ENCODE measurements around the gene PTPN9. TPM values are rescaled to one million over a fixed set of nuclear protein-coding genes. Genes with fewer than 3 reads are reported as not detected.
"Not testable (repeated sequence)": the region's sequence is repeated elsewhere in the genome, so short reads cannot be mapped to it uniquely, and the experiment has no call there.

PTPN9 gene
- total and polyA plus RNA-seq, 4 experiments from 2014 or later = 15.9 to 31.7 (median 21.5) TPM

DNA sequence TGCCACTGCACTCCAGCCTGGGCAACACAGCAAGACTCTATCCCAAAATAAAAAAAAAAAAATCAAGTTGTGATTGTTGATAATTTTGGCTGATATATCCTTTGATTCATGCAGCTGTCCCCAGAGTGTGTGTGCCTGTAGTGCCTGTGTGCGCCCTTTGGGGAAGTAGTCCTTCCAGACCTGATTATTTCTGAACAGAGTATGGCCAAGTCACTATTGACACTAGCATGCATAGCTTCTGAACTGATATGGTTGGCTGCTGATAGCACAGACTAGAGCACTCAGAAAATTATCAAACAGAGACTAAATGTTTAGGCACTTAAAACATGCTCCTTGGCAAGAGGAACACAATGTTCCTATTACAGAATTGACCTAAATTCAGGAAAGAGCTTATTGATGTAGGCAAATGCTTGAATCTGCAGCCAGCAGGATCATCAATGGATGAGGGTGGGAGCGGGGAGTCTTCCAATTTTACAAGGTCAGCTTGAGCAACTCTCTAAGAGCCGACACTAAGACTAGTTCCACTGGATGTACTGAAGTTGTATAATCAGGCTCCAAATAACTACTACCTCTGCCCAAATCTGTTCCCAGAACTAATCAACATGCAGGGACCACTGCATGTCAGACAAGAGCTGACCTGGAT is 17.7 kb upstream of the PTPN9 start:
- ChIA-PET CTCF (ENCODE audit: partially characterized antibody) (interaction anchor here (0.6 to 3.5 kb wide), 22 partner anchors 10 to 229 kb away, joined by 3 to 31 read pairs (median 4); partner anchors contain the start of genes IMP3, PTPN9 and SNUPN), POLR2A (ENCODE audit: partially characterized antibody) (interaction anchor here (1.0 to 2.8 kb wide), 5 partner anchors 10 to 43 kb away, joined by 3 to 28 read pairs (median 8); partner anchors contain the start of genes IMP3, PTPN9 and SNUPN)
- H3K4me1 ChIP-seq (ENCODE audit: insufficient read depth, low read length) = peaks cover 25% of the 10 kb centered on the region
- H3K4me3 Mint-ChIP-seq = no peak overlapping the region
- H3K27ac ChIP-seq (ENCODE audit: low read depth, low read length) = no peak overlapping the region
- H3K9me3 ChIP-seq (ENCODE audit: control insufficient read depth in 1 of 2, low read length in 2 of 2) = no peaks in the 10 kb centered on the region
- DNase-seq = no peak
- no peaks in the 10 kb centered on the region for H3K9me3 Mint-ChIP-seq
- peaks cover 50 to 52% of the 10 kb centered on the region in 2 donors for H3K36me3 Mint-ChIP-seq
- H3K36me3 ChIP-seq (ENCODE audit: insufficient read depth, low read length) = peaks cover 26% of the 10 kb centered on the region
- intact Hi-C loops (cut with micrococcal nuclease) = loop anchor here (2.0 to 5.0 kb wide), 2 partner anchors 44 to 85 kb away; partner anchors contain the start of gene IMP3
- peak overlapping the region in 2 of 7 donors; percentile 7 to 50 for H3K27ac Mint-ChIP-seq
- H3K4me1 Mint-ChIP-seq = peaks cover 18 to 26% (median 21%) of the 10 kb centered on the region in 4 donors
- H3K4me3 ChIP-seq (ENCODE audit: low read length in 2 of 2) = no peak overlapping the region
- no peaks in the 10 kb centered on the region for H3K27me3 Mint-ChIP-seq
- no peaks in the 10 kb centered on the region for H3K27me3 ChIP-seq (ENCODE audit: insufficient read depth, low read length)

DNA sequence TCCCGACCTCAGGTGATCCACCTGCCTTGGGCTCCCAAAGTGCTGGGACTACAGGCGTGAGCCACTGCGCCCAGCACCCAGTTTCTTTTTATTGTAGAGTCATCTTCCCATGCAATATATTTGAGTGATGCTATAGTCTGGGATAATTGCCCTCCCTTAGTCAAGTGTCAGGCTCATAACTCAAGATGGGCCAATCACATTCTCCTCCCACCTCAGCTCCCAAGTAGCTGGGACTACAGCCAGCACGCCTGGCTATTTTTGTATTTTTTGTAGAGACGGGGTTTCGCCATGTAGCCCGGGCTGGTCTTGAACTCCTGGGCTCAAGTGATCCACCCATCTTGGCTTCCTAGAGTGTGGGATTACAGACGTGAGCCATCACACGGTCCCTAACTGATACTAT is 15.2 kb upstream of the PTPN9 start:
- Histone ChIP-seq H3K4me3 (ENCODE audit: low read length in 2 of 2) (no peak overlapping the region), H3K27ac (ENCODE audit: low read depth, low read length) (no peak overlapping the region), H3K27me3 (ENCODE audit: insufficient read depth, low read length) (no peaks in the 10 kb centered on the region), H3K36me3 (ENCODE audit: insufficient read depth, low read length) (peaks cover 13% of the 10 kb centered on the region), H3K4me1 (ENCODE audit: insufficient read depth, low read length) (peaks cover 25% of the 10 kb centered on the region), H3K9me3 (ENCODE audit: control insufficient read depth in 1 of 2, low read length in 2 of 2) (no peaks in the 10 kb centered on the region)
- Mint-ChIP-seq H3K4me1 (peaks cover 19 to 26% (median 24%) of the 10 kb centered on the region in 4 donors), H3K4me3 (no peak overlapping the region), H3K27me3 (no peaks in the 10 kb centered on the region), H3K27ac (peak overlapping the region in 3 of 7 donors; percentile 24 to 35 (median 27)), H3K36me3 (peaks cover 37 to 44% of the 10 kb centered on the region in 2 donors), H3K9me3 (no peaks in the 10 kb centered on the region)
- no peak for DNase-seq
- intact Hi-C loops (cut with micrococcal nuclease) = no loop called here
- POLR2A ChIA-PET (ENCODE audit: partially characterized antibody) = no interaction called here
- CTCF ChIA-PET (ENCODE audit: partially characterized antibody) = interaction anchor here (2.0 kb wide), 1 partner anchor 16 kb away, joined by 5 read pairs; the partner anchor contains the start of gene PTPN9

DNA sequence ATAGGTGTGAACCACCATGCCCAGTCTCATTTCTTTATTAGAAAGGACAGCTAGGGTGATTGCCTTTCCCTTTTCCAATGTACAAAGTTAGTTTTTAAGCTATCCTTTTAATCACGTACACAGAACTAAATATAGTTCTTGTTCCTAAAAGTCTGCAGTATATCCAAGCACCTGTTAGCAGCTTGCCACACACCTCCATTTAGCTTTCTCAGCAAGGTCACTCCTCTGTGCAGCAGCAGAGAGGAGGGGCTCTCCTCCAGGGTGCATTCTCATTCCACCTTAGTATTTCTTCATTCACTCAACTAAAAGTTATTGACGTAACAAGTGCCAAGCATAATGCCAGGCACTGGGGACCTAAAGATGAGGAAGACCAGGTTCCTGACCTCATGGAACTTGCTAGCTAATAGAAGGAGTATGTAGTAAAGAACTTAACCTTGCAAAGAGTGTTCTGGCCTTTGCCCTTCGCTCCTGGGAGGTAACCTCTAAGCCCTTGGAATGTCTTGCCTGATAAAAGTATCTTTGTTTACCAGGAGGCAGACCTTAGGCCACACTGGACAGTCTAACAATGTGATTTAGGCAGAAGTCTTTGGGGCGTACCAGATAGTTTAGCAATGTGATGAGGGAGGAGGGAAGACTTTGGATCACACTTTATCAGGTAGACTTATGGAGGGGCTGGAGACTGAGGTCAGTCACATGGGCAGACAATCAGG is 12.7 kb upstream of the PTPN9 start:
- peaks cover 6% of the 10 kb centered on the region for H3K36me3 ChIP-seq (ENCODE audit: insufficient read depth, low read length)
- H3K27ac Mint-ChIP-seq = peak overlapping the region in 3 of 7 donors; percentile 57 to 59 (median 57)
- no peaks in the 10 kb centered on the region for H3K9me3 ChIP-seq (ENCODE audit: control insufficient read depth in 1 of 2, low read length in 2 of 2)
- peaks cover 6 to 17% (median 10%) of the 10 kb centered on the region in 4 donors for H3K4me1 Mint-ChIP-seq
- peaks cover 21 to 29% of the 10 kb centered on the region in 2 donors for H3K36me3 Mint-ChIP-seq
- H3K27me3 Mint-ChIP-seq = no peaks in the 10 kb centered on the region
- H3K9me3 Mint-ChIP-seq = no peaks in the 10 kb centered on the region
- ChIA-PET POLR2A (ENCODE audit: partially characterized antibody) (no interaction called here), CTCF (ENCODE audit: partially characterized antibody) (interaction anchor here (0.7 to 1.5 kb wide), 3 partner anchors 49 to 136 kb away, joined by 3 to 6 read pairs (median 3); no protein-coding TSS in a partner anchor)
- H3K4me3 ChIP-seq (ENCODE audit: low read length in 2 of 2) = no peak overlapping the region
- intact Hi-C loops (cut with micrococcal nuclease) = loop anchor here (1.0 kb wide), 1 partner anchor 22 kb away; no protein-coding TSS in a partner anchor
- no peak overlapping the region for H3K27ac ChIP-seq (ENCODE audit: low read depth, low read length)
- H3K4me3 Mint-ChIP-seq = no peak overlapping the region
- no peaks in the 10 kb centered on the region for H3K27me3 ChIP-seq (ENCODE audit: insufficient read depth, low read length)
- H3K4me1 ChIP-seq (ENCODE audit: insufficient read depth, low read length) = peaks cover under 1% of the 10 kb centered on the region
- DNase-seq = no peak

DNA sequence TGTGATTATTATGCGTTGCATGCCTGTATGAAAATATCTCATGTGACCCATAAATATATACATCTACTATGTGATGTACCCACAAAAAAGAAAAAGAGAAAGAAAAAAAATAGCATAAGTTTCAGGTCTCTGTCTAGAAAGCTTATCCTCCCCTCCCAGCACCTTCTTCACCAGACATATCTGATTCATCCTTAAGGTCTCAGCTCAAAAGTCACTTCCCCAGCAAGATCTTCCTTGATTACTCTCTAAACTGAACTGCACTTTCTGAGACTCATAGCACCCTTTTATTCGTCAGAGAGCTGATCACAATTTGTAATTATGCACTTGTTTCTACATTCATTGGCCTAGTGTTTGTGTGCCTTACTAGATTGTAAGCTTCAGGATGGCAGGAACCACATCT is 11.1 kb upstream of the PTPN9 start:
- no peaks in the 10 kb centered on the region for H3K4me1 ChIP-seq (ENCODE audit: insufficient read depth, low read length)
- no peaks in the 10 kb centered on the region for H3K27me3 ChIP-seq (ENCODE audit: insufficient read depth, low read length)
- ChIA-PET CTCF (ENCODE audit: partially characterized antibody) (interaction anchor here (1.5 kb wide), 1 partner anchor 82 kb away, joined by 6 read pairs; no protein-coding TSS in a partner anchor), POLR2A (ENCODE audit: partially characterized antibody) (interaction anchor here (1.1 kb wide), 1 partner anchor 135 kb away, joined by 3 read pairs; no protein-coding TSS in a partner anchor)
- intact Hi-C loops (cut with micrococcal nuclease) = no loop called here
- Mint-ChIP-seq H3K4me3 (no peak overlapping the region), H3K36me3 (peaks cover 7 to 17% of the 10 kb centered on the region in 2 donors), H3K9me3 (no peaks in the 10 kb centered on the region), H3K27me3 (no peaks in the 10 kb centered on the region), H3K27ac (peak overlapping the region in 3 of 7 donors; percentile 5 to 81 (median 50)), H3K4me1 (peaks cover 0 to 11% (median 6%) of the 10 kb centered on the region in 4 donors)
- no peak for DNase-seq
- H3K36me3 ChIP-seq (ENCODE audit: insufficient read depth, low read length) = no peaks in the 10 kb centered on the region
- no peaks in the 10 kb centered on the region for H3K9me3 ChIP-seq (ENCODE audit: control insufficient read depth in 1 of 2, low read length in 2 of 2)
- H3K4me3 ChIP-seq (ENCODE audit: low read length in 2 of 2) = no peak overlapping the region
- no peak overlapping the region for H3K27ac ChIP-seq (ENCODE audit: low read depth, low read length)

DNA sequence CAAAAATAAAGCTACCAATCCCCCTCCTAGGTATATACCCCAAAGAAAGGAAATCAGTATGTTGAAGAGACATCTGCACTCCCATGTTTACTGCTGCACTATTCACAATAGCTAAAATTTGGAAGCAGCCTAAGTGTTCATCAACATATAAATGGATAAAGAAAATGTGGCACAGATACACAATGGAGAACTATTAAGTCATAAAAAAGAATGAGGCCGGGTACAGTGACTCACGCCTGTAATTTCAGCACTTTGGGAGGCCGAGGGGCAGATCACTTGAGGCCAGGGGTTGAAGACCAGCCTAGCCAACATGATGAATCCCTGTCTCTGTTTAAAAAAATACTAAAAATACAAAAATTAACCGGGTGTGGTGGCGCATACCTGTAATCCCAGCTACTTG is 10.0 kb upstream of the PTPN9 start:
- no peak overlapping the region for H3K4me3 ChIP-seq (ENCODE audit: low read length in 2 of 2)
- no peaks in the 10 kb centered on the region for H3K4me1 ChIP-seq (ENCODE audit: insufficient read depth, low read length)
- ChIA-PET CTCF (ENCODE audit: partially characterized antibody) (no interaction called here), POLR2A (ENCODE audit: partially characterized antibody) (interaction anchor here (1.1 to 1.9 kb wide), 2 partner anchors 10 to 134 kb away, joined by 3 to 4 read pairs; partner anchors contain the start of gene PTPN9)
- Mint-ChIP-seq H3K27me3 (no peaks in the 10 kb centered on the region), H3K9me3 (no peaks in the 10 kb centered on the region), H3K27ac (peak overlapping the region in 2 of 7 donors; percentile 67 to 70), H3K36me3 (peaks cover 6 to 10% of the 10 kb centered on the region in 2 donors), H3K4me1 (peaks cover 0 to 11% (median 6%) of the 10 kb centered on the region in 4 donors), H3K4me3 (no peak overlapping the region)
- DNase-seq = no peak
- H3K27me3 ChIP-seq (ENCODE audit: insufficient read depth, low read length) = no peaks in the 10 kb centered on the region
- no peaks in the 10 kb centered on the region for H3K9me3 ChIP-seq (ENCODE audit: control insufficient read depth in 1 of 2, low read length in 2 of 2)
- intact Hi-C loops (cut with micrococcal nuclease) = no loop called here
- H3K27ac ChIP-seq (ENCODE audit: low read depth, low read length) = no peak overlapping the region
- H3K36me3 ChIP-seq (ENCODE audit: insufficient read depth, low read length) = no peaks in the 10 kb centered on the region

DNA sequence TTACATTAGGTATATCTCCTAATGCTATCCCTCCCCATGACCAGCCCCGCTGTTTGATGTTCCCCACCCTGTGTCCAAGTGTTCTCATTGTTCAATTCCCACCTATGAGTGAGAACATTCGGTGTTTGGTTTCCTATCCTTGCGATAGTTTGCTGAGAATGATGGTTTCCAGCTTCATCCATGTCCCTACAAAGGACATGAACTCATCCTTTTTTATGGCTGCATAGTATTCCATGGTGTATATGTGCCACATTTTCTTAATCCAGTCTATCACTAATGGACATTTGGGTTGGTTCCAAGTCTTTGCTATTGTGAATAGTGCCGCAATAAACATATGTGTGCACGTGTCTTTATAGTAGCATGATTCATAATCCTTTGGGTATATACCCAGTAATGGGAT is 7.3 kb upstream of the PTPN9 start:
- H3K4me1 ChIP-seq (ENCODE audit: insufficient read depth, low read length); intact Hi-C loops (cut with micrococcal nuclease); H3K4me3 ChIP-seq (ENCODE audit: low read length in 2 of 2); H3K4me3 Mint-ChIP-seq; H3K36me3 Mint-ChIP-seq; DNase-seq; H3K4me1 Mint-ChIP-seq; POLR2A ChIA-PET (ENCODE audit: partially characterized antibody); H3K9me3 ChIP-seq (ENCODE audit: control insufficient read depth in 1 of 2, low read length in 2 of 2); H3K9me3 Mint-ChIP-seq; H3K27me3 Mint-ChIP-seq; H3K27ac ChIP-seq (ENCODE audit: low read depth, low read length); H3K36me3 ChIP-seq (ENCODE audit: insufficient read depth, low read length); H3K27me3 ChIP-seq (ENCODE audit: insufficient read depth, low read length): not testable (repeated sequence)
- CTCF ChIA-PET (ENCODE audit: partially characterized antibody) = interaction anchor here (1.0 kb wide), 1 partner anchor 56 kb away, joined by 3 read pairs; no protein-coding TSS in a partner anchor
- H3K27ac Mint-ChIP-seq = peak overlapping the region in 1 of 7 donors; percentile 22

DNA sequence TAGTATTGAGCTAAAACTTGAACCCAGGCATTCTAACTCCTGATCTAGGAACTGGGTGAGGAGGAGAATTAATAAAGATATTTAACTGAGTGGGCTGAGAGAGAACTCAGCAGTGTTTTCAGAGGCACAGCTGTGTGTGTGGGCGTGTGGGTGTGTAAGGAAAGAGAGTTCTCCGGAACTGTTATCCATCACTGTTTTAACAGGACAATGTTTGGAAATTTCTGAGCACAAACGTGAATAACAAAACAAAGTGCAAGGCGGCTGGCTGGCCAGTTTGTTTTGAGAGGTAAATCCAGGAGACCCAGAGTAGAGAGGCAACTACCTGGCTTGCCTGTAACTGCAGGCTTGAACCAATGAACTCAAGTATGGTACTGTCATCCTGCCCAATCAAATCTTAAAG is 5.0 kb upstream of the PTPN9 start:
- POLR2A ChIA-PET (ENCODE audit: partially characterized antibody) = no interaction called here
- Mint-ChIP-seq H3K27ac (no peak overlapping the region), H3K4me1 (peaks cover 8 to 9% (median 9%) of the 10 kb centered on the region in 4 donors), H3K27me3 (no peaks in the 10 kb centered on the region), H3K4me3 (no peak overlapping the region), H3K36me3 (peaks cover 2 to 4% of the 10 kb centered on the region in 2 donors), H3K9me3 (no peaks in the 10 kb centered on the region)
- Histone ChIP-seq H3K36me3 (ENCODE audit: insufficient read depth, low read length) (no peaks in the 10 kb centered on the region), H3K27ac (ENCODE audit: low read depth, low read length) (no peak overlapping the region), H3K27me3 (ENCODE audit: insufficient read depth, low read length) (no peaks in the 10 kb centered on the region), H3K4me3 (ENCODE audit: low read length in 2 of 2) (no peak overlapping the region), H3K9me3 (ENCODE audit: control insufficient read depth in 1 of 2, low read length in 2 of 2) (no peaks in the 10 kb centered on the region), H3K4me1 (ENCODE audit: insufficient read depth, low read length) (peaks cover 7% of the 10 kb centered on the region)
- intact Hi-C loops (cut with micrococcal nuclease) = no loop called here
- CTCF ChIA-PET (ENCODE audit: partially characterized antibody) = no interaction called here
- no peak for DNase-seq

All from CD4-positive, alpha-beta memory T cell (primary cell).